A549 (cell line): ENCODE data around the gene DPYSL4.

ENCODE experiments used
- CEBPB ChIP-seq, 2 experiments: fragments of >200 bp in 1 of 2; sonication (Bioruptor Twin) in 1 of 2; formaldehyde crosslinking in 1 of 2; IDR thresholded peaks; 2 replicates each; pipeline ENCODE4 v1.6.1; 2012 to 2016
- EHMT2 ChIP-seq: fragments of 200-600 bp; sonication (generic); IDR thresholded peaks from 2 replicates; pipeline ENCODE4 v1.6.1; 2016; ENCODE audit warnings: antibody characterized with exemption, low read depth, mild to moderate bottlenecking, moderate library complexity
- EP300 ChIP-seq, 2 experiments: fragments of >200 bp; sonication (Bioruptor Twin); formaldehyde crosslinking; IDR thresholded peaks; 2 replicates in 1 of 2; 3 replicates in 1 of 2; pipeline ENCODE4 v1.6.1; 2016 to 2017
- HOXB13 ChIP-seq: fragments of 250-450 bp; sonication (Bioruptor Pico); IDR thresholded peaks from 2 replicates; pipeline ENCODE4 v1.5.0; 2020; ENCODE audit warnings: low read depth, mild to moderate bottlenecking, moderate library complexity
- JUN ChIP-seq, 2 experiments: fragments of >200 bp; sonication (Bioruptor Twin); formaldehyde crosslinking; IDR thresholded peaks; 2 replicates in 1 of 2; 3 replicates in 1 of 2; pipeline ENCODE4 v1.6.1; 2016 to 2017
- NFE2L2 ChIP-seq: fragments of 150-350 bp; conservative IDR thresholded peaks from 2 replicates; pipeline ENCODE4 v1.6.1; 2014; ENCODE audit warnings: low read length
- SMC3 ChIP-seq: fragments of >200 bp; sonication (Bioruptor Twin); formaldehyde crosslinking; IDR thresholded peaks from 3 replicates; pipeline ENCODE4 v1.6.1; 2018; ENCODE audit warnings: inconsistent platforms
- TF ChIP-seq, protein P1 (sequence below): fragments of >200 bp; sonication (Bioruptor Twin); formaldehyde crosslinking; IDR thresholded peaks from 3 replicates; pipeline ENCODE4 v1.5.1; 2016

DNA sequence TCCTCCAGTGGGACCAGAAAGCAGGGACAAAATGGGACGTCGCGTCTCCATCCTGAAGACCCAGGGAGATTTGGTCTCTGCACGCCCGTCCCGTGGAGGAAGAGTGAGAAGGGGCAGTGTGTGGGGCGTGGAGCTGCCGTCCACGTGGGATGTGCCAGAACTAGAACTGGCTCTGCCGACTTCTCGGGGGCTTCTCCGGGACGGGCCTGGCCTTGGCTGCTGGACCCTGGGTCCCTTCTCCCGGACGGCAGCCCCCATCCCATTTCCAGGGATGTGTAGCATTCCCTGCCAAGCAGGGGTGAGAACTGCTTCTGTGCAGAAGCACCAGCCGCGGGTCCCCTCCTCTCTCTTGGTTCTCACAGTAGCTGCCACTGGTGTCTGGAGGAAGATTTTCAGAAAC is 18.8 kb upstream of the DPYSL4 start:
- TF ChIP-seq, protein P1, sequence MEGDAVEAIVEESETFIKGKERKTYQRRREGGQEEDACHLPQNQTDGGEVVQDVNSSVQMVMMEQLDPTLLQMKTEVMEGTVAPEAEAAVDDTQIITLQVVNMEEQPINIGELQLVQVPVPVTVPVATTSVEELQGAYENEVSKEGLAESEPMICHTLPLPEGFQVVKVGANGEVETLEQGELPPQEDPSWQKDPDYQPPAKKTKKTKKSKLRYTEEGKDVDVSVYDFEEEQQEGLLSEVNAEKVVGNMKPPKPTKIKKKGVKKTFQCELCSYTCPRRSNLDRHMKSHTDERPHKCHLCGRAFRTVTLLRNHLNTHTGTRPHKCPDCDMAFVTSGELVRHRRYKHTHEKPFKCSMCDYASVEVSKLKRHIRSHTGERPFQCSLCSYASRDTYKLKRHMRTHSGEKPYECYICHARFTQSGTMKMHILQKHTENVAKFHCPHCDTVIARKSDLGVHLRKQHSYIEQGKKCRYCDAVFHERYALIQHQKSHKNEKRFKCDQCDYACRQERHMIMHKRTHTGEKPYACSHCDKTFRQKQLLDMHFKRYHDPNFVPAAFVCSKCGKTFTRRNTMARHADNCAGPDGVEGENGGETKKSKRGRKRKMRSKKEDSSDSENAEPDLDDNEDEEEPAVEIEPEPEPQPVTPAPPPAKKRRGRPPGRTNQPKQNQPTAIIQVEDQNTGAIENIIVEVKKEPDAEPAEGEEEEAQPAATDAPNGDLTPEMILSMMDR: no peak
- TF ChIP-seq SMC3 (no peak), EP300 (IDR thresholded peaks at IDR 0.05) (no peak), JUN (IDR thresholded peaks at IDR 0.05) (no peak), NFE2L2 (no peak), HOXB13 (CRISPR knock-in tag) (no peak), CEBPB (IDR thresholded peaks at IDR 0.05) (no peak), EHMT2 (no peak)
